BLaER1 treated with 17β-estradiol and CSF1 and Interleukin-3, amounts not matched to agents 10 nM and 100 nM (cell line): ENCODE results near the gene KCNIP4.

Source experiments
- H3K27ac ChIP-seq, 11 experiments: shearing (Covaris generic); formaldehyde crosslinking; 2 replicates each; pipeline ENCODE4 v1.8.1; 2022
- H3K27me3 ChIP-seq, 11 experiments: shearing (Covaris generic); formaldehyde crosslinking; 2 replicates each; pipeline ENCODE4 v1.8.1; 2022
- H3K36me3 ChIP-seq, 11 experiments: shearing (Covaris generic); formaldehyde crosslinking; 2 replicates each; pipeline ENCODE4 v1.8.1; 2022
- H3K4me1 ChIP-seq, 10 experiments: shearing (Covaris generic); formaldehyde crosslinking; 2 replicates each; pipeline ENCODE4 v1.8.1; 2022
- H3K4me2 ChIP-seq, 11 experiments: shearing (Covaris generic); formaldehyde crosslinking; 2 replicates each; pipeline ENCODE4 v1.8.1; 2022
- H3K4me3 ChIP-seq, 10 experiments: shearing (Covaris generic); formaldehyde crosslinking; 2 replicates each; pipeline ENCODE4 v1.8.1; 2022
- H3K9ac ChIP-seq, 11 experiments: shearing (Covaris generic); formaldehyde crosslinking; 2 replicates each; pipeline ENCODE4 v1.8.1; 2022
- H3K9me3 ChIP-seq, 11 experiments: shearing (Covaris generic); formaldehyde crosslinking; replicated peaks in 1 of 11; 2 replicates each; pipeline ENCODE4 v1.8.1; 2022
- H4K20me1 ChIP-seq, 11 experiments: shearing (Covaris generic); formaldehyde crosslinking; 2 replicates each; pipeline ENCODE4 v1.8.1; 2022
- Cebpa-rat ChIP-seq, 11 experiments: shearing (Covaris generic); IDR thresholded peaks; 2 replicates each; pipeline ENCODE4 v1.8.1; 2022

Gene KCNIP4

DNA sequence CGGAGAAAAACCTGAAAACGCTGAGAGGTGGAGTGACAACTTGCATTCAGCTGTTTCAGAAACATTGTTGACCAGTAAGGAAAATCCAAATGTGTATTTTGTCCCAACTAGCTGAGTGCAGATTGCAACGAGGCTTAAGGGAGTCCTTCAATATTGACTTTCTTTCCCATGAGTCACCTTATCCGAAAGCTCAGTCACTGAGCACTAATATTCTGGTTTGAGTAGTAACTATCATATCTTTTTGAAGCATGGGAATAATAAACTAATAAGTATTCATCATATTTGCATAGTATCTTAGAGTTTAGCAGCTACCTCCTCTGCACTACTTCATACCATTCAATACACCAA lies 644.1 kb downstream of the KCNIP4 start:
- H3K27me3 ChIP-seq: no peaks in the 10 kb centered on the region
- no peak overlapping the region for H3K4me2 ChIP-seq
- no peaks in the 10 kb centered on the region for H4K20me1 ChIP-seq
- no peak overlapping the region for H3K4me3 ChIP-seq
- no peaks in the 10 kb centered on the region for H3K4me1 ChIP-seq
- no peak for TF ChIP-seq Cebpa-rat (IDR thresholded peaks at IDR 0.05)
- no peak overlapping the region for H3K27ac ChIP-seq
- no peaks in the 10 kb centered on the region for H3K9me3 ChIP-seq
- no peaks in the 10 kb centered on the region for H3K36me3 ChIP-seq
- H3K9ac ChIP-seq: no peak overlapping the region

DNA sequence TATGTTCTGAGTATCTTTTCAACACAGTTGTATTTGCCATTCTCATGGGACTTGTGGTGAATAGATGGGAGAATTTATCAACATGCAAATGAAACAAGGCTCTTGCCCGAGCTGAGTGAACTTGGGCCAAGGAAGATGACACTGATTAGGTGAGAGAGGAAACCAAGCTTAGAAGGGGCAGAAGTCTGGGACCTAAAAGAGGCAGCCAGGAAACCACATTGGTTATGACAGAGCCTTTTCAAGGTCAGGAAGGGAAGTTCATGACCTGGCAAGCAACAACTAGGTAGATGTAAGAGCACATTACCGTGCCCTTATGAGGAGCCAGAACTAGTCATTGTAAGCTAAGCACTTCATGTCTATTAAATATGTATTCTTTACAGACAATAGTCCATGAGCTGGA lies 658.0 kb downstream of the KCNIP4 start:
- Histone ChIP-seq H3K4me1 (peaks cover 15 to 19% (median 18%) of the 10 kb centered on the region in 10 experiments), H3K4me3 (no peak overlapping the region), H3K27me3 (no peaks in the 10 kb centered on the region), H3K27ac (peak overlapping the region in 1 of 11 experiments; percentile 39; a peak in 3 of 22 replicates), H4K20me1 (no peaks in the 10 kb centered on the region), H3K9me3 (no peaks in the 10 kb centered on the region; a peak in 1 of 22 replicates), H3K9ac (no peak overlapping the region), H3K36me3 (no peaks in the 10 kb centered on the region), H3K4me2 (peak overlapping the region; percentile 41 to 74 (median 64))
- no peak for TF ChIP-seq Cebpa-rat (IDR thresholded peaks at IDR 0.05)

DNA sequence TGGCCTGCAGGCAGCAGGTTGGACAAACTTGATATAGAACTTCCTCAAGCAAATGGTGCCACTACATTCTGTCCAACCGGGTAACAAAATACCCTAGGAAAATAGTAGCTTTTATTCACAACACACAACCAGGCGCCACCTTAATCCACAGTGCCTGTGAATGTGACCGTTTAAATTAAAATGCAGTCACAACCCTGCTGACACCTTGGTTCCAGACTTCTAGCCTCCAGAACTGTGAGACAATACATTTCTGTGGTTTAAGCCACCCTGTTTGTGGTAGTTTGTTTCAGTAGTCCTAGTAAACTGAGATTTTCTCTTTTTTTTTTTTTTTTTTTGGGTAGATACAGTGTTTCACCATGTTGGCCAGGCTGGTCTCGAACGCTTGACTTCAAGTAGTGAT lies 672.5 kb downstream of the KCNIP4 start:
- Histone ChIP-seq H3K27ac (no peak overlapping the region), H3K4me1 (no peaks in the 10 kb centered on the region), H3K4me3 (no peak overlapping the region), H3K9ac (no peak overlapping the region), H4K20me1 (no peaks in the 10 kb centered on the region), H3K27me3 (no peaks in the 10 kb centered on the region), H3K36me3 (no peaks in the 10 kb centered on the region), H3K9me3 (peaks cover 0 to 5% (median 0%) of the 10 kb centered on the region in 11 experiments; a peak in 2 of 22 replicates), H3K4me2 (no peak overlapping the region)
- no peak for TF ChIP-seq Cebpa-rat (IDR thresholded peaks at IDR 0.05)

DNA sequence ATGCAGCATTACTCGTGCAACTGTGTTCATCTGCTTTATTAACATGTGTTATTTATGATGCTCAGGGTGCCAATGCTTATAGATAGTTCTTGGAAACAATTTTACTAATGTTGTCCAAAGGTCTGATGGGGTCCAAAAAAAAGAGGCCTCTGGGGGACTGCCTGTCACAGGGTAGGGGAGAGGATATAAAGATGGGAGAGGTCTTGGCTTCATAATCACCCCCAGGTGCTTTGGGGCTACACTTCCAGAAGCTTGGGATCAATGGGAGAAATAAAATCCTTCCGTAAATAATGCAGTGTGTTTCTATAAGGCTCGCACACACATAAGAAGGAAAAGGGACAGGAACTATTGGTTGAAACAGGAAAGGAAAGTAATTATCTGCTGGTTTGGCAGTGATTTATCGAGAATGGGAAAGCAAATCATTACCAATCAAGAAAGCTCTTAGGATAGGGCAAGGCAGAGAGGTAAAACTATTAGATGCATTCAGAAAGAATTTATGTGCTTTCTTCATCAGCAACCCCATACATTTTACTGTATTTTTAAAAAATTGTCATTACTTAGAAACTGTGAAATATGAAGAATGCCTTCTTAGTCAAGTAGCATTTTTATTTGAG lies 677.0 kb downstream of the KCNIP4 start:
- H3K27ac ChIP-seq: no peak overlapping the region
- no peak overlapping the region for H3K9ac ChIP-seq
- H3K4me1 ChIP-seq: no peaks in the 10 kb centered on the region
- no peaks in the 10 kb centered on the region for H4K20me1 ChIP-seq
- no peaks in the 10 kb centered on the region for H3K9me3 ChIP-seq
- no peaks in the 10 kb centered on the region for H3K27me3 ChIP-seq
- no peak overlapping the region for H3K4me3 ChIP-seq
- H3K36me3 ChIP-seq: no peaks in the 10 kb centered on the region
- no peak overlapping the region for H3K4me2 ChIP-seq
- no peak for TF ChIP-seq Cebpa-rat (IDR thresholded peaks at IDR 0.05)

DNA sequence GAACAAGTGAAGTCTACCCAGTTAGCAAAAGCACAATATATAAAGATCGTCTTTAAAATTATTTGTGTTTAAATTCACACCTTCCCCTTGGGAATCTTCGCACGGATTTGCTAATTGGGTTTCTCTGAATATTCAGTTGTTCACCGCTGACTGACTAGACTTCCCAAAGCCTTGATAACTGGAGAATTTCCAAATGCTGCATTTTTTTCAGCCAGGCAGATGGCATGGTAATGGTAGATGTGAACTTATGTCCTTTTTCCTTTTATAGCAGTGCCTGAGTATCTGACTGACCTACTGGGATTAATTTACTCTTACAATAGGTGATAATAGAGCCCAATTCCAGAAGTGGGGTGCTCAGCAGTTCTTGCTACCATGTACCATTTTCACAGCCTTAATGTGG lies 700.2 kb downstream of the KCNIP4 start:
- Histone ChIP-seq H3K36me3 (no peaks in the 10 kb centered on the region), H4K20me1 (no peaks in the 10 kb centered on the region), H3K4me2 (no peak overlapping the region), H3K9me3 (no peaks in the 10 kb centered on the region), H3K4me1 (no peaks in the 10 kb centered on the region), H3K27ac (no peak overlapping the region), H3K27me3 (no peaks in the 10 kb centered on the region), H3K9ac (no peak overlapping the region), H3K4me3 (no peak overlapping the region)
- TF ChIP-seq Cebpa-rat (IDR thresholded peaks at IDR 0.05): no peak

DNA sequence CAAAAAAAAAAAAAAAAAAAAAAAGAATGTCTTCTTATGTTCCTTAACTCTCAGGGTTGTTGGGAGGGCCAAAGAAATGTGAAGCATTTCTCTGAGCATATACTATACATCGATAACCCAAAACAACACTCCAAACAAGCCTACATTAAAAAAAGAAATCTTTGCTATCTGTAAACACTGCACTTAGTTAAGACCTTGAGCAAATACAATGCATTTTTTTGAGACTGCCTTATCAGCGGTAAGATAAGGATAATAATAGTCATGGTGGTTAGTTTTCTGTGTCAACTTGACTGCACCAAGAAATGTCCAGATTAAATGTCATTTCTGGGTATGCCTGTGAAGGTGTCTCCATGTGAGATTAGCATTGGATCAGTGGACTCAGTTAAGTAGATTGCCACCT lies 706.4 kb downstream of the KCNIP4 start:
- Histone ChIP-seq H3K27ac (no peak overlapping the region), H3K27me3 (no peaks in the 10 kb centered on the region), H3K36me3 (no peaks in the 10 kb centered on the region), H3K9me3 (no peaks in the 10 kb centered on the region), H3K9ac (no peak overlapping the region), H4K20me1 (no peaks in the 10 kb centered on the region), H3K4me1 (no peaks in the 10 kb centered on the region), H3K4me2 (no peak overlapping the region), H3K4me3 (no peak overlapping the region)
- no peak for TF ChIP-seq Cebpa-rat (IDR thresholded peaks at IDR 0.05)

DNA sequence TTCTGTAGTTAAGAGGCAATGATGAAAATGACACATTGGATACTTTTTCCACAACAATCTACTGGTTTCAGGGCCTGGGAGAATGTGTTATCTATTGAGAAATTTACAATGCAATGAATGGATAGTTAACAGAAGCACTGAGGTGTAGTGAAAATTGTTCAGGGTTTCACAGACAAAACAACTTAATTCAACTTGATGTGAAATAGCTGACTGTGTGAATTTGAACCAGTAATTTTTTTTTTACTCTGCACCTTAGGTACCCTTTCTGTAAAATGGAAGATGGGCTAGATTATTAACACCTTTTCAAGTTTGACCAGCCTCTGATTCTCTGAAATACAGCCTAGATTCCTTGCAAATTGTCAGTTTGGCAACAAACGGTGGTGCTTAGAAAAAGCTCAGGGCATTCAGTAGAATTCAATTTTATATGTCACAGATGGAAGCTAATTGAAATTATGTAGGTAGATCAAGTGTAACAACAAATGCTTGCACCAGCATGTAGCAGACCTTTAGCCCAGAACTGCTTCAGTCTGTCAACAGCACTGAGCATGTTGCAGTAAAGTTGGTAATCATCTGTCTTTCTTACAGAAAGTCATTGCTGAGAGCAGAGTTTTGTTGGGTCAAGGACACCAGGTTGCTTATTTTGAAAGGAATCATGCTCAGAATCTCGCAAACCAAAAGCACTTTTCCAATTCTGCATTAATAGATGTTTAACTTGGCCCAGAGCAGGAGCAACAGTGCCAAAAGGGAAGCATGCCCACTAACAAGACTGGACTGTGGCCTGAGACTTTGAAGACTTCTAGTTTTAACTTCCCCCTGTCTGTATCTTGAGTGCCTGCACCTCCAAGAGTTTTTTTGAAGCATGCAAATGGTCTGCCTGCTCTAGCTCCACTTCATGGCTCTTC lies 721.7 kb downstream of the KCNIP4 start:
- Histone ChIP-seq H3K4me3 (no peak overlapping the region), H4K20me1 (no peaks in the 10 kb centered on the region), H3K4me2 (no peak overlapping the region), H3K4me1 (peaks cover 0 to 13% (median 0%) of the 10 kb centered on the region in 10 experiments; a peak in 1 of 20 replicates), H3K27me3 (no peaks in the 10 kb centered on the region), H3K27ac (no peak overlapping the region), H3K9ac (no peak overlapping the region), H3K36me3 (no peaks in the 10 kb centered on the region), H3K9me3 (no peaks in the 10 kb centered on the region)
- TF ChIP-seq Cebpa-rat (IDR thresholded peaks at IDR 0.05): no peak

DNA sequence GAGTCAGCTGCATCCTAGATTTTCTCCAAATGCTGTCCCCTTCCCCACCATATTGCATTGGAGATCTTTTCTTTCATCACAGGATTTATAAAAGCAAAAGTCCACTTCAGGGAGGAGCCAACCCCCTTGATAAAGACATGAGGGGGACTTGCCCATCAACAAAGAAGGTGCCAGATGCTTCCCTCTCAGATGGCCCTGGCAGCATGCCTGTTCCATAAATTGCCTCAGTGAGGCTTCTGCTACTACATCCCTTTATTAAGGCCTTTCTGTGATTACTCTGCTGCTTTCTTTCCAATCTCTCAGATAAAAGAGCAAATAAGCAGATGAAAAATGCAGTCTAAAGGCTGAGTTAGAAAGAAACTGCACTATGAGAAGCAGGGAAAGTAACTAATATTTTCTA lies 736.7 kb downstream of the KCNIP4 start:
- Histone ChIP-seq H3K36me3 (no peaks in the 10 kb centered on the region), H4K20me1 (no peaks in the 10 kb centered on the region), H3K4me2 (no peak overlapping the region), H3K9ac (no peak overlapping the region), H3K4me3 (no peak overlapping the region), H3K9me3 (peaks cover 0 to 6% (median 0%) of the 10 kb centered on the region in 11 experiments; a peak in 1 of 22 replicates), H3K4me1 (peaks cover 0 to 10% (median 5%) of the 10 kb centered on the region in 10 experiments; a peak in 10 of 20 replicates), H3K27me3 (no peaks in the 10 kb centered on the region), H3K27ac (no peak overlapping the region)
- TF ChIP-seq Cebpa-rat (IDR thresholded peaks at IDR 0.05): no peak

DNA sequence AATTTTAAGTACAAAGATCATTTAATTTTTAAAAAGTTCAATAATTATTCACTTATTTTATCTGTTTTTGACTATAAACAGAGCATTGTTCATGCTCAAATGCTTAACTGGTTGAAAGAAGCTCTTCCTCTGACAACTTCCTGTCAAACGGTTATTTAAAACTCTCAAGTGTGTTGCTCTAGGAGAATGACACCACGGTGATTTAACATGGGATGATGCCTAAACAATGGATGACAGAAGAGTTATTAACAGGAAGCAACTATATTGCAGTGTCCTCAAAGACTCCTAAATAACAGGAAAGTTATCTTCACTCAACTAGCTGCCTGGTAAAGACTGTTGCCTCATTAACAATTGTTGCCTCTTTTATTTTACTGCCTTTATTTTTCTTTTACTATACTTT lies 738.7 kb downstream of the KCNIP4 start:
- H3K4me3 ChIP-seq: no peak overlapping the region
- TF ChIP-seq Cebpa-rat (IDR thresholded peaks at IDR 0.05): no peak
- peaks cover 0 to 10% (median 5%) of the 10 kb centered on the region in 10 experiments; a peak in 10 of 20 replicates for H3K4me1 ChIP-seq
- peaks cover 0 to 6% (median 0%) of the 10 kb centered on the region in 11 experiments; a peak in 1 of 22 replicates for H3K9me3 ChIP-seq
- peak overlapping the region in 10 of 11 experiments; percentile 1 to 66 (median 32); a peak in 13 of 22 replicates for H3K4me2 ChIP-seq
- H3K36me3 ChIP-seq: no peaks in the 10 kb centered on the region
- no peak overlapping the region for H3K9ac ChIP-seq
- no peaks in the 10 kb centered on the region for H3K27me3 ChIP-seq
- H3K27ac ChIP-seq: no peak overlapping the region; a peak in 1 of 22 replicates
- no peaks in the 10 kb centered on the region for H4K20me1 ChIP-seq
